HepG2 (cell line): ENCODE data around the gene SGK1. TPM values are rescaled to one million over a fixed set of nuclear protein-coding genes. Genes with fewer than 3 reads are reported as not detected.

ENCODE experiments used
- ATAD3A ChIP-seq: sonication (generic); formaldehyde crosslinking; IDR thresholded peaks from 2 replicates; pipeline ENCODE4 v1.4.0; 2020; ENCODE audit warnings: missing genetic modification reagents
- BORCS8-MEF2B ChIP-seq: sonication (generic); formaldehyde crosslinking; IDR thresholded peaks from 2 replicates; pipeline ENCODE4 v1.8.0; 2022; ENCODE audit warnings: mild to moderate bottlenecking, missing genetic modification reagents
- MLXIP ChIP-seq: sonication (generic); formaldehyde crosslinking; IDR thresholded peaks from 2 replicates; pipeline ENCODE4 v1.9.0; 2021; ENCODE audit warnings: missing genetic modification reagents, borderline replicate concordance
- NCOR1 ChIP-seq: fragments of 200-600 bp; sonication (generic); IDR thresholded peaks from 2 replicates; pipeline ENCODE4 v1.7.0; 2017; ENCODE audit warnings: antibody characterized with exemption, low read length, borderline replicate concordance
- POLR2AphosphoS5 ChIP-seq: IDR thresholded peaks from 2 replicates; pipeline ENCODE4 v1.6.1; 2012; ENCODE audit warnings: low read depth, low read length
- PTBP1 ChIP-seq: fragments of 200-400 bp; formaldehyde crosslinking; IDR thresholded peaks from 2 replicates; pipeline ENCODE4 v1.6.1; 2018; ENCODE audit warnings: low read length, low read depth; ENCODE audit not compliant: poor library complexity, severe bottlenecking
- SIN3B ChIP-seq: fragments of 150-350 bp; IDR thresholded peaks from 2 replicates; pipeline ENCODE4 v1.6.1; 2014; ENCODE audit warnings: low read length
- SNAPC4 ChIP-seq: sonication (generic); formaldehyde crosslinking; IDR thresholded peaks from 2 replicates; pipeline ENCODE4 v1.4.0; 2020; ENCODE audit warnings: mild to moderate bottlenecking, missing genetic modification reagents
- TRIM22 ChIP-seq: fragments of 450-650 bp; IDR thresholded peaks from 2 replicates; pipeline ENCODE4 v1.6.1; 2017
- ZFYVE20 ChIP-seq: sonication (generic); formaldehyde crosslinking; IDR thresholded peaks from 2 replicates; pipeline ENCODE4 v1.8.0; 2023; ENCODE audit warnings: low read depth, mild to moderate bottlenecking, moderate library complexity, missing genetic modification reagents, borderline replicate concordance
- ZNF17 ChIP-seq: sonication (generic); formaldehyde crosslinking; IDR thresholded peaks from 2 replicates; pipeline ENCODE4 v1.5.0; 2020; ENCODE audit warnings: mild to moderate bottlenecking, missing genetic modification reagents
- ZNF207 ChIP-seq: fragments of 450-650 bp; IDR thresholded peaks from 2 replicates; pipeline ENCODE4 v1.6.1; 2016; ENCODE audit warnings: antibody characterized with exemption, borderline replicate concordance
- polyA plus RNA-seq, 8 experiments: library from polyadenylated mRNA; depleted of rRNA in 3 of 8; stranded (reverse) in 7 of 8; unstranded in 1 of 8; fragments of >200 nt; fragmentation: Illumina TruSeq in 4 of 8; extraction: Trizol in 4 of 8; gene quantifications; 2 replicates each; pipeline versions ENCODE4 v1.2.1 to v1.2.3, GENCODE V29; 2011 to 2016; ENCODE audit warnings: low read depth in 4 of 8, missing spikeins in 1 of 8, mixed read lengths in 1 of 8; ENCODE audit not compliant: insufficient read depth in 1 of 8
- total RNA-seq, 5 experiments: library from RNA; depleted of rRNA; stranded (reverse); fragments of >200 nt; fragmentation: Illumina TruSeq; extraction: Trizol; gene quantifications; 2 replicates each; pipeline ENCODE4 v1.2.3, GENCODE V29; 2016; ENCODE audit warnings: low read depth in 1 of 5
- TF ChIP-seq, protein P1 (sequence below): sonication (generic); formaldehyde crosslinking; conservative IDR thresholded peaks from 2 replicates; pipeline ENCODE4 v1.8.0; 2022; ENCODE audit warnings: mild to moderate bottlenecking, moderate library complexity, missing genetic modification reagents

SGK1 gene
- total and polyA plus RNA-seq, 2 of the 13 experiments (the other 11 are each of a cell fraction or from before 2014, with no cell fraction given), result 56.1 to 56.2 TPM

GRCh38 chr6:134175532-134176263 lies 142.2 kb downstream of the SGK1 start (continued):
- TF ChIP-seq SIN3B (no peak), ATAD3A (CRISPR knock-in tag) (no peak), POLR2AphosphoS5 (no peak), TRIM22 (no peak), BORCS8-MEF2B (0 out of 2 replicates have a peak, but pooled peaks have one; percentile 2), MLXIP (no peak; the same call in 1 of the 2 replicates), SNAPC4 (CRISPR knock-in tag) (no peak), NCOR1 (no peak), PTBP1 (no peak), ZFYVE20 (CRISPR knock-in tag) (no peak), ZNF207 (no peak), ZNF17 (CRISPR knock-in tag) (0 out of 2 replicates have a peak, but pooled peaks have one; percentile 65)
- TF ChIP-seq, protein P1, sequence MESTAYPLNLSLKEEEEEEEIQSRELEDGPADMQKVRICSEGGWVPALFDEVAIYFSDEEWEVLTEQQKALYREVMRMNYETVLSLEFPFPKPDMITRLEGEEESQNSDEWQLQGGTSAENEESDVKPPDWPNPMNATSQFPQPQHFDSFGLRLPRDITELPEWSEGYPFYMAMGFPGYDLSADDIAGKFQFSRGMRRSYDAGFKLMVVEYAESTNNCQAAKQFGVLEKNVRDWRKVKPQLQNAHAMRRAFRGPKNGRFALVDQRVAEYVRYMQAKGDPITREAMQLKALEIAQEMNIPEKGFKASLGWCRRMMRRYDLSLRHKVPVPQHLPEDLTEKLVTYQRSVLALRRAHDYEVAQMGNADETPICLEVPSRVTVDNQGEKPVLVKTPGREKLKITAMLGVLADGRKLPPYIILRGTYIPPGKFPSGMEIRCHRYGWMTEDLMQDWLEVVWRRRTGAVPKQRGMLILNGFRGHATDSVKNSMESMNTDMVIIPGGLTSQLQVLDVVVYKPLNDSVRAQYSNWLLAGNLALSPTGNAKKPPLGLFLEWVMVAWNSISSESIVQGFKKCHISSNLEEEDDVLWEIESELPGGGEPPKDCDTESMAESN (CRISPR knock-in tag), result no peak
